Neural cell (in vitro differentiated cells): ENCODE measurements around the gene AFF3.

Source experiments
- CTCF ChIP-seq: fragments of 450-650 bp; IDR thresholded peaks from 2 replicates; pipeline ENCODE4 v1.5.1; 2014; ENCODE audit warnings: antibody characterized with exemption, mild to moderate bottlenecking, moderate library complexity; ENCODE audit not compliant: poor library complexity, severe bottlenecking
- EP300 ChIP-seq: fragments of 450-650 bp; conservative IDR thresholded peaks from 2 replicates; pipeline ENCODE4 v1.6.1; 2014; ENCODE audit warnings: antibody characterized with exemption, mild to moderate bottlenecking, moderate library complexity; ENCODE audit not compliant: poor library complexity, severe bottlenecking
- EZH2 ChIP-seq: fragments of 200-600, 300-800 bp; shearing (Covaris generic), sonication (generic); IDR thresholded peaks from 2 replicates; pipeline ENCODE4 v1.6.1; 2014; ENCODE audit warnings: antibody characterized with exemption, low read length, borderline replicate concordance, mild to moderate bottlenecking; ENCODE audit not compliant: insufficient read depth, poor library complexity, severe bottlenecking
- POLR2AphosphoS5 ChIP-seq: IDR thresholded peaks from 2 replicates; pipeline ENCODE4 v1.6.1; 2012
- RAD21 ChIP-seq: fragments of 450-650 bp; conservative IDR thresholded peaks from 2 replicates; pipeline ENCODE4 v1.6.1; 2014; ENCODE audit warnings: antibody characterized with exemption, mild to moderate bottlenecking, moderate library complexity
- REST ChIP-seq: IDR thresholded peaks from 2 replicates; pipeline ENCODE4 v1.6.1; 2012; ENCODE audit warnings: borderline replicate concordance
- SMC3 ChIP-seq: fragments of 450-650 bp; conservative IDR thresholded peaks from 2 replicates; pipeline ENCODE4 v1.6.1; 2014; ENCODE audit warnings: antibody characterized with exemption, mild to moderate bottlenecking, moderate library complexity; ENCODE audit not compliant: poor library complexity
- TAF1 ChIP-seq: IDR thresholded peaks from 2 replicates; pipeline ENCODE4 v1.6.1; 2012; ENCODE audit warnings: low read depth

DNA sequence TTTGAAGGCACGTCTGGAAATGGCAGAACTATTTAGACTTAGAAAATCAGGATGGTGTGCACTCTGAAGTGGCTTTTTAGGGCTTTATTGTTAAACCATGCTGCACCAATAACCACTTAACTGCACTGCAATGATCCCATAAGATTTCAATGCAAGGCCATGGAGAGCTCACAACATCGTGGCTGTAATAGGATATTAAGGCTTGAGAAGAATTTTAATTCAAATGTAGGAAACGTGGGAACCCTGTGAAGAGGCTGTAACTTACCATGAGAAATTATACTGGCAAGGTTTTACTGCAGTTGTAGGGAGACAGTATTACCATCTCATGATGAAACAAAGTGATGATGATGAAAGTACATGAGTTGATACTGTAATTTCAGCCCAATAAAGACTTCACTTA lies 242.5 kb downstream of the AFF3 start:
- TF ChIP-seq POLR2AphosphoS5 (no peak), CTCF (no peak), EP300 (no peak), SMC3 (no peak), EZH2 (no peak), REST (no peak), RAD21 (no peak), TAF1 (no peak)
